ENCODE data around the gene LRRC43. TPM values are rescaled to one million over a fixed set of nuclear protein-coding genes. Genes with fewer than 3 reads are reported as not detected.
A peak's percentile ranks its signal among the peaks of the same experiment; 100 is the strongest.

The LRRC43 gene
- total RNA-seq, 1 donor from 2014 or later = 0.24 TPM

DNA sequence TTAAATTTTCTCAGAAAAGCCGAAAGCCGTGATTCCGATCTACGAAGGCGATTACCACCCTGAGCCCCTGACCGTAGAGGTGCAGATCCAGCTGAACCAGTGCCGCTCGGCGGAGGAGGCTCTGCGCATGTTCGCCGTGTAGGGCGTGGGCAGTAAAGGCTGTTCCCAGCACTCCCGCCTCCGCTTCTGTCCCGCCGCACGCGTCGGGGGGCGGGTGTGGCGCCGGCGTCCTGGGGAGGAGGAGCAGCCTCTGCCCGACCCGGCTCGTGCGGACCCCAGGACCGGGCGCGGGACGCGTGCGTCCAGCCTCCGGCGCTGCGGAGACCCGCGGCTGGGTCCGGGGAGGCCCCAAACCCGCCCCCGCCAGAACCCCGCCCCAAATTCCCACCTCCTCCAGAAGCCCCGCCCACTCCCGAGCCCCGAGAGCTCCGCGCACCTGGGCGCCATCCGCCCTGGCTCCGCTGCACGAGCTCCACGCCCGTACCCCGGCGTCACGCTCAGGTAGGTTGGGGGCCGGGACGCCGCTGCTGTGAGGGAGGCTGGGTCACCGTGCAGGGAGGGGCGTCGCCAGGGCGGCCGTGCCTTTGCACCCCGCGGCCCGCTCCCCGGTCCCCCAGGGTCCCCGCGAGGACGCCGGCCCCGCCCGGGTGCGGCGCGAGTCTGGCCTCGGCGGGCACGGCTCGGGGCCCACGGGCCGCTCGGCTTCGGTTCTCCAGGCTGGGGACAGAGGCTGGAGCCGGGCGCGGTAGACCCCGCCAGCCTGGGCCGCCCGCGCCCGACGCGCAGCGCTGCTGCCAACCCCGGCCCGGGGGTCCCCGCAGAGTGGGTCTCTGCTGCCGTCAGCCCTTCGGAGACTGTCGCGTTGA, 20.6 kb downstream of the LRRC43 start, which contains the start of gene B3GNT4:
Gene B3GNT4 (plus strand): TSS at position 409 of the 866 bp plus-strand sequence. CDS start 910 bp downstream, outside the sequence.
- Histone ChIP-seq H4K20me1 (ENCODE audit: low read depth) (peaks cover 42% of the 10 kb centered on the region), H3K36me3 (no peaks in the 10 kb centered on the region), H3K4me2 (peak within 1 kb of the TSS; percentile 79), H3K9me3 (ENCODE audit: low read depth) (no peaks in the 10 kb centered on the region), H2AFZ (replicated peaks) (peak within 1 kb of the TSS; percentile 78), H3K9ac (no peak within 1 kb of the TSS), H3F3A (ENCODE audit: low read depth) (peaks cover 43% of the 10 kb centered on the region), H3K4me3 (peak within 1 kb of the TSS; percentile 50), H3K79me2 (ENCODE audit: low read depth) (no peaks in the 10 kb centered on the region), H3K27me3 (peaks cover 54% of the 10 kb centered on the region), H3K27ac (no peak within 1 kb of the TSS), H3K4me1 (peaks cover 3% of the 10 kb centered on the region)
- H3K9me3 Mint-ChIP-seq = no peaks in the 10 kb centered on the region
- peak; percentile 79 for DNase-seq (ENCODE audit: low spot score)
- TF ChIP-seq EZH2 (IDR thresholded peaks at IDR 0.05) (peak; percentile 92), EZH2phosphoT487 (IDR thresholded peaks at IDR 0.05) (peak; percentile 93)
- TF ChIP-seq, protein P1, sequence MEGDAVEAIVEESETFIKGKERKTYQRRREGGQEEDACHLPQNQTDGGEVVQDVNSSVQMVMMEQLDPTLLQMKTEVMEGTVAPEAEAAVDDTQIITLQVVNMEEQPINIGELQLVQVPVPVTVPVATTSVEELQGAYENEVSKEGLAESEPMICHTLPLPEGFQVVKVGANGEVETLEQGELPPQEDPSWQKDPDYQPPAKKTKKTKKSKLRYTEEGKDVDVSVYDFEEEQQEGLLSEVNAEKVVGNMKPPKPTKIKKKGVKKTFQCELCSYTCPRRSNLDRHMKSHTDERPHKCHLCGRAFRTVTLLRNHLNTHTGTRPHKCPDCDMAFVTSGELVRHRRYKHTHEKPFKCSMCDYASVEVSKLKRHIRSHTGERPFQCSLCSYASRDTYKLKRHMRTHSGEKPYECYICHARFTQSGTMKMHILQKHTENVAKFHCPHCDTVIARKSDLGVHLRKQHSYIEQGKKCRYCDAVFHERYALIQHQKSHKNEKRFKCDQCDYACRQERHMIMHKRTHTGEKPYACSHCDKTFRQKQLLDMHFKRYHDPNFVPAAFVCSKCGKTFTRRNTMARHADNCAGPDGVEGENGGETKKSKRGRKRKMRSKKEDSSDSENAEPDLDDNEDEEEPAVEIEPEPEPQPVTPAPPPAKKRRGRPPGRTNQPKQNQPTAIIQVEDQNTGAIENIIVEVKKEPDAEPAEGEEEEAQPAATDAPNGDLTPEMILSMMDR (IDR thresholded peaks at IDR 0.05) = no peak
- H3K4me3 Mint-ChIP-seq = peak within 1 kb of the TSS; percentile 84
- peaks cover 43% of the 10 kb centered on the region for H3K27me3 Mint-ChIP-seq (ENCODE audit: insufficient read depth, low read depth)
- H3K36me3 Mint-ChIP-seq = peaks cover 10% of the 10 kb centered on the region
- peaks cover 13% of the 10 kb centered on the region for H3K4me1 Mint-ChIP-seq
- H3K27ac Mint-ChIP-seq = no peak within 1 kb of the TSS

DNA sequence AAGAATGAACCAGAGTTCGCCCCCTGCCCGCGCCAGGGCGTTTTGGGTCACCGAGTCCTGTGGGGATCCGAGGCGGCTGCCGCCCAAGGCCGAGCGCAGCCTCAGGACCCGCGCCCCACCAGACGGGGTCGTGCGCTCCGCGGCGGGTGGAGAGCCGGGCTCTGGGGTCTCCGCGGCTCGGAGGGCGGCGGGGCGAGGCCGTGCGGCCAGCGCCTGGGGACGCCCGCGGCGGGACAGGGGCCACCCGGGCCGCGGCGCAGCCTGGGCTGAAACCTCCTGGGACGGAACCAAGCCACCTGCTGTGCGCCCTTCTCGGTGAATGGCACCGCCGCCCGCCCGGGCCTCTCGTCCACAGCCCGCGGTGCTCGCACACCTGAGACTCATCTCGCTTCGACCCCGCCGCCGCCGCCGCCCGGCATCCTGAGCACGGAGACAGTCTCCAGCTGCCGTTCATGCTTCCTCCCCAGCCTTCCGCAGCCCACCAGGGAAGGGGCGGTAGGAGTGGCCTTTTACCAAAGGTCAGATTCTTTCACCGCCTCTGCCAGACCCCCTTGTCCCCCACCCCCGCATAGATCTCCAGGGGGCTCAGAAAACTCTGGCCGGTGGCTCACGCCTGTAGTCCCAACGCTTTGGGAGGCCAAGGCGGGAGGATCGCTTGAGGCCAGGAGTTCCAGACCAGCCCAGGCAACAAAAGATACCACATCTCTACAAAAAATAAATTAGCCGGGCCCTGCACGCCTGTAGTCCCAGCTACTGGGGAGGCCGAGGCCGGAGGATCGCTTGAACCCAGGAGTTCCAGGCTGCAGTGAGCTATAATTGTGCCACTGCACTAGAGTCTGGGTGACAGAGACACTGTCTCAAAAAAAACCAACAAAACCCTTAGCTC, 21.5 kb downstream of the LRRC43 start:
- Mint-ChIP-seq H3K36me3 (peaks cover 12% of the 10 kb centered on the region), H3K4me1 (peaks cover 13% of the 10 kb centered on the region), H3K9me3 (no peaks in the 10 kb centered on the region), H3K4me3 (peak overlapping the region; percentile 79), H3K27ac (no peak overlapping the region), H3K27me3 (ENCODE audit: insufficient read depth, low read depth) (peaks cover 43% of the 10 kb centered on the region)
- Histone ChIP-seq H3K9me3 (ENCODE audit: low read depth) (no peaks in the 10 kb centered on the region), H3K27ac (no peak overlapping the region), H3K79me2 (ENCODE audit: low read depth) (no peaks in the 10 kb centered on the region), H3K27me3 (peaks cover 54% of the 10 kb centered on the region), H3F3A (ENCODE audit: low read depth) (peaks cover 45% of the 10 kb centered on the region), H3K36me3 (no peaks in the 10 kb centered on the region), H3K4me3 (peak overlapping the region; percentile 50), H3K9ac (no peak overlapping the region), H2AFZ (replicated peaks) (peak overlapping the region; percentile 78), H4K20me1 (ENCODE audit: low read depth) (peaks cover 48% of the 10 kb centered on the region), H3K4me1 (peaks cover 3% of the 10 kb centered on the region), H3K4me2 (peak overlapping the region; percentile 79)
- TF ChIP-seq, protein P1 (IDR thresholded peaks at IDR 0.05) = no peak
- TF ChIP-seq EZH2 (IDR thresholded peaks at IDR 0.05) = peak; percentile 52
- peak; percentile 55 for TF ChIP-seq EZH2phosphoT487 (IDR thresholded peaks at IDR 0.05)
- peak; percentile 51 for DNase-seq (ENCODE audit: low spot score)

DNA sequence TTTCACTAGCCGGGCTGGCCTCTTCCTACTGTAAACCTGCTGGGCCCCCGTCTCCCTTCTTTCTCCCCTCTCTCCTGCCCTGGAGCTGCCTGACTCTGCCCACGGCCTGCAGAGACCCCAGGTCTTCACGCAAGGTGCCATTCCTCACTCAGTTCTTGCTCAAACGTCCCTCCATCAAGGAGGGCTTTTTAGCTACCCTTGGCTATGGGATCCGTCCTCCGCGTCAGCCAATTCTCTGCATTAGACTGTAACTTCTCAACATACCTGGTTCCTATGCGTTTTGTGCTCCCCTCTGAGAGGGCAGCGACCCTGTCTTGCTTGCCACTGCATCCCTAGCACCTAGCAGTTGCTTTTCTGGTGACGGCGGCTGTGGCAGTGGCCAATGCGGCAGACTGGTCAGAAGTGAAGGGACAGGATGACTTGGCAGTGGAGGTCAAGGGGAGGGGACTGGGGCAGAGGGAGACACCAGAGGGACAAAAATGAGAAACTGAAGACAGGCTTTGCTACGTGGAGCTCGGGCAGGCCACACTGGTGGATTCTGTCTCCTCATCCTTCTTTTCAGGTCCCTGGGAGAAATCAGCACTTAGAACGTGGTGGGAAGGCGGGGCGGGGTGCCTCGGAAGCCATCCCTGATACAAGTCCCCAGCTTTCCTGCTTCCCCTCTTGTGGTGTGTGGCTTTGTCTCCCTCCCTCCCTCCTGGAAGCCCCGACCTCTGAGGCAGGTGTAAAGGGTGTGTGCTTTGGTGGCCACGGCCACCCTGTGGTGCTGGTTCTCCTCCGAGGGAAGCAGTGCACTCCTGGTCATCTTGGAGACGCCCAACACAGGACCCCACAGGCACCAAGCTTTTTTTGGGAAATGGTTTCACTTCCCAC, 22.4 kb downstream of the LRRC43 start:
- Mint-ChIP-seq H3K36me3 (peaks cover 16% of the 10 kb centered on the region), H3K27me3 (ENCODE audit: insufficient read depth, low read depth) (peaks cover 39% of the 10 kb centered on the region), H3K4me1 (peaks cover 9% of the 10 kb centered on the region), H3K9me3 (no peaks in the 10 kb centered on the region), H3K27ac (no peak overlapping the region), H3K4me3 (peak overlapping the region; percentile 79)
- Histone ChIP-seq H3K27ac (no peak overlapping the region), H4K20me1 (ENCODE audit: low read depth) (peaks cover 48% of the 10 kb centered on the region), H3K9ac (no peak overlapping the region), H3K4me1 (peaks cover 3% of the 10 kb centered on the region), H3K27me3 (peaks cover 54% of the 10 kb centered on the region), H3K4me2 (peak overlapping the region; percentile 79), H3K79me2 (ENCODE audit: low read depth) (no peaks in the 10 kb centered on the region), H3K4me3 (no peak overlapping the region), H3K36me3 (peaks cover 7% of the 10 kb centered on the region), H2AFZ (replicated peaks) (no peak overlapping the region), H3F3A (ENCODE audit: low read depth) (peaks cover 50% of the 10 kb centered on the region), H3K9me3 (ENCODE audit: low read depth) (no peaks in the 10 kb centered on the region)
- TF ChIP-seq EZH2 (IDR thresholded peaks at IDR 0.05) = no peak
- no peak for TF ChIP-seq EZH2phosphoT487 (IDR thresholded peaks at IDR 0.05)
- TF ChIP-seq, protein P1 (IDR thresholded peaks at IDR 0.05) = no peak
- DNase-seq (ENCODE audit: low spot score) = no peak

Measured in neural progenitor cell (in vitro differentiated cells).